G401.6 (cell line): ENCODE results near the gene MYL11.
"Not testable (repeated sequence)": the region's sequence is repeated elsewhere in the genome, so short reads cannot be mapped to it uniquely, and the experiment has no call there.

Experiments
- FAIRE-seq: peaks from 2 replicates; lab custom pipeline; 2012; peaks lifted over from hg19 to GRCh38; lab: Jason Lieb, UNC

Gene MYL11

GRCh38 chr16:30371248-30371816 lies 3.3 kb upstream of the MYL11 start:
- FAIRE-seq, result no peak

- FAIRE-seq, result no peak
These were observed 2.4 kb upstream of the MYL11 start for GRCh38 chr16:30372038-30372712.

GRCh38 chr16:30372725-30373124 lies 1.9 kb upstream of the MYL11 start:
- FAIRE-seq, result no peak

- FAIRE-seq, result no peak
These were observed 1.3 kb downstream of the MYL11 start for GRCh38 chr16:30375864-30376263.

- FAIRE-seq, result no peak
These were observed 1.9 kb downstream of the MYL11 start for GRCh38 chr16:30376461-30376902.

- FAIRE-seq, result no peak
These were observed 2.6 kb downstream of the MYL11 start for GRCh38 chr16:30377050-30377811.

GRCh38 chr16:30377812-30378235 lies 3.2 kb downstream of the MYL11 start:
- FAIRE-seq, result peak; percentile 89

- FAIRE-seq, result peak; percentile 88
These were observed 3.9 kb downstream of the MYL11 start for GRCh38 chr16:30378236-30379157.

GRCh38 chr16:30379158-30379783 lies 4.7 kb downstream of the MYL11 start:
- FAIRE-seq, result no peak

- FAIRE-seq, result no peak
These were observed 5.6 kb downstream of the MYL11 start for GRCh38 chr16:30380072-30380802.

- FAIRE-seq, result no peak
These were observed 6.2 kb downstream of the MYL11 start for GRCh38 chr16:30380803-30381208.

- no peak for FAIRE-seq
These were observed 6.9 kb downstream of the MYL11 start for GRCh38 chr16:30381291-30382041.

GRCh38 chr16:30382111-30382881 lies 7.7 kb downstream of the MYL11 start, which contains the start of gene SEPTIN1:
Gene SEPTIN1, minus strand, starts transcription at chr16:30382561. Its CDS starts 19 bp downstream, at chr16:30382542.
- no peak for FAIRE-seq

GRCh38 chr16:30383521-30383920 lies 8.9 kb downstream of the MYL11 start:
- no peak for FAIRE-seq

- no peak for FAIRE-seq
These were observed 20.1 kb downstream of the MYL11 start for GRCh38 chr16:30394592-30395154.

GRCh38 chr16:30395155-30395991 lies 20.8 kb downstream of the MYL11 start, which contains the start of gene ZNF48:
Gene ZNF48, plus strand, starts transcription at chr16:30395420. Its CDS starts 375 bp downstream, at chr16:30395795.
- no peak for FAIRE-seq

- no peak for FAIRE-seq
These were observed 21.5 kb downstream of the MYL11 start for GRCh38 chr16:30395992-30396585.

- FAIRE-seq, result not testable (repeated sequence)
These were observed 22.0 kb downstream of the MYL11 start for GRCh38 chr16:30396627-30397026.
